GM12891 (cell line): ENCODE measurements around the gene KCNK17.

Source experiments
- DNase-seq: peaks from one replicate; pipeline ENCODE4 v3.0.0; 2011; ENCODE audit warnings: low spot score; ENCODE audit not compliant: insufficient read length
- FAIRE-seq: peaks from 2 replicates; lab custom pipeline; 2011; peaks lifted over from hg19 to GRCh38; lab: Jason Lieb, UNC
- PAX5 ChIP-seq: IDR thresholded peaks from 2 replicates; pipeline ENCODE4 v1.6.1; 2011; ENCODE audit warnings: low read length, moderate library complexity, mild to moderate bottlenecking; ENCODE audit not compliant: insufficient read depth, severe bottlenecking
- POLR2A ChIP-seq: IDR thresholded peaks from 2 replicates; pipeline ENCODE4 v1.6.1; 2011; ENCODE audit warnings: low read depth, low read length, control low read depth
- POLR2AphosphoS5 ChIP-seq: IDR thresholded peaks from 2 replicates; pipeline ENCODE4 v1.6.1; 2011; ENCODE audit warnings: low read depth, low read length, control low read depth
- POU2F2 ChIP-seq: IDR thresholded peaks from 2 replicates; pipeline ENCODE4 v1.6.1; 2011; ENCODE audit warnings: low read depth, mild to moderate bottlenecking, control low read depth, low read length, moderate library complexity
- SPI1 ChIP-seq: IDR thresholded peaks from 2 replicates; pipeline ENCODE4 v1.6.1; 2011; ENCODE audit warnings: low read depth, low read length, control low read depth
- TAF1 ChIP-seq: IDR thresholded peaks from 2 replicates; pipeline ENCODE4 v1.6.1; 2011; ENCODE audit warnings: low read depth, low read length, control low read depth

Gene KCNK17

DNA sequence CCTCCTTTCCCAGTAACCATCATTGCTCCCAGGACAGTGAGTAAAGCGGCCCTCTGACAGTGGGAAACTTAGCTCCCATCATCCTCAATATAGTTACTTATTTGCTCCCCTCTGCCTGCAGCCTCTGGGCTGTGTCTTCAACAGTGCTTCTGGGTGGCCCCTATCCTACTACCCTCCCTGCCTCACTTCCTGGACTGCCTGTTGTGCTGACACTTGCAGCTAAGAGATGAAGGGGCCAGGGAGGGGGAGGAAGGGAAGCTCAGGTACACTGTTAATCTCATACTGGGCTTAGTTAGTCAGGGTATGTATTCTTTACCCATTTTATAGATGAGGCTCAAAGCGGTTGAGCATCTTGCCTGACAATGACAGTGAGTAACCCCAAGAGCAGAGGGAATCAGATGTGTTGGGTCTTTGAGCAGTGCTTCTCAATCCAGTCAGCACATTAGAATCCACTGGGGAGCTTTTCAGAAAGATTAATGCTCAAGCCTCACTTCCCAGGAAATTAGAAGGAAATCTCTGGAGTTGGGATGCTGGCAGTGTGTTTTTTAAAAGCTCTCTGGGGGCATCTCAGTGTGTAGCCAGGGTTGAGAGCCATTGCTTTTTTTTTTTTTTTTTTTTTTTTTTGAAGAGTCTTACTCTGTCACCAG is 57.8 kb downstream of the KCNK17 start:
- TF ChIP-seq PAX5: no peak
- no peak for TF ChIP-seq POLR2A
- no peak for TF ChIP-seq TAF1
- no peak for TF ChIP-seq SPI1
- no peak for TF ChIP-seq POU2F2
- TF ChIP-seq POLR2AphosphoS5: no peak
- FAIRE-seq (no peak), DNase-seq (no peak)

DNA sequence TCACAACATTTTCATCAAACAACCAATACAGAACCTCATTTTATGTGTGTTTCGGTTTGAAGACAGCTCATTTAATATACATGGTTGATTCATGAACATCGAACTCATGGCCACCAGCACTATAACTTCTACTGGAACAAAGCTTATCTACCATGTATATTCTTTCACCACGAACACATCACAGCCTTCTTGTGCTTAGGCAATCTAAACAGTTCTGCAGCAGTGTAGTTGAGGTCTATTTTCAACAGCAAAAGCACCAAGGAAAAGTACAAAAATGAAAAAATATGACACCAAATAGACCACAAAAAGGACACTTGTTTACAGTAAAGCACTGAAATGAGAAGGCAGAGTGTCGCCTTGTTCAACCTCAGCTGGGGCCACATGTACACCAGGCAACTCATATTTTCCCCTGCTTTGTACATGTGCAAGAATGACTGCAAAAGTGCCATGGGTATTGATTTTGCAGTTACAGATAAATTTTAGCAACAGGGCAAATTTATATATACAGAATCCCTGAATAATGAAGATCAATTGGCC is 59.2 kb downstream of the KCNK17 start:
- TF ChIP-seq SPI1: no peak
- no peak for TF ChIP-seq POLR2AphosphoS5
- no peak for DNase-seq
- FAIRE-seq: no peak

DNA sequence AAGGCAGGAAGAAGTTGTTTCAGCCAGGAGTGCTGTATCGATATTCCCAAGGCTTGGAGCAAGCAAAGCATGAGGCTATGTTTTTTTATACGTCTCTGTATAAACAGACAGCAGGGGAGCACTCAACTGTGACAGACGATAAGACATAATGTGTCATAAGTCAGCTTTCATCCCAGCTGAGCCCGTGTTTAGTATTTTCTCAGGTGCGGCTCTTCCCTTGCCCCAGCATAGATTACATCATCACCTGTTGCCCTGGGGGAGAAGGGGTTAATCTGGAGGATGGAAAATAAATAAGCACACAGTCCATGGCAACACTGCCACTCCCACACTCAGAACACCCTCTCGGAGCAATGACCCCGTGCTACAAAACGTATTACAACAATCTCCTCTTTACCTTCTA is 62.8 kb downstream of the KCNK17 start:
- FAIRE-seq: no peak
- DNase-seq: no peak
- TF ChIP-seq POLR2A: no peak
- TF ChIP-seq PAX5: no peak
- no peak for TF ChIP-seq SPI1
- no peak for TF ChIP-seq POU2F2
- TF ChIP-seq POLR2AphosphoS5: no peak
- TF ChIP-seq TAF1: no peak

DNA sequence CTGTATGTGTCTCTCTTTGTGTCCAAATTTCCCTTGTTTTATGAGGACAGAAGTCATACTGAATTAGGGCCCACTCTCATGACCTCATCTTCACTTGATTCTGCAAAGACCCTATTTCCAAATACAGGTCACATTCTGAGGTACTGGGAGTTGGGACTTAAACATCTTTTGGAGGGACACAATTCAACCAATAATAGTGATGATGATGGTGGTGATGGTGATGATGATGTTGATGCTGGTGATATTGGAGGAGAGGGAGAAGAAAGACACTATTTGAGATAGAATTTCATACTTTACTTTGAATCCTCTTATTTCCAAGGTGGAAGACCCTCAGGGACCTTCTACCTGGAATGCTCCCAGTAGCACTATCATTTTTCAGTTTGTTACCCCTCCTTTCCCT is 63.7 kb downstream of the KCNK17 start:
- DNase-seq: no peak
- FAIRE-seq: no peak
- no peak for TF ChIP-seq PAX5
- TF ChIP-seq POLR2A: no peak
- TF ChIP-seq POU2F2: no peak
- no peak for TF ChIP-seq SPI1
- no peak for TF ChIP-seq POLR2AphosphoS5
- no peak for TF ChIP-seq TAF1

DNA sequence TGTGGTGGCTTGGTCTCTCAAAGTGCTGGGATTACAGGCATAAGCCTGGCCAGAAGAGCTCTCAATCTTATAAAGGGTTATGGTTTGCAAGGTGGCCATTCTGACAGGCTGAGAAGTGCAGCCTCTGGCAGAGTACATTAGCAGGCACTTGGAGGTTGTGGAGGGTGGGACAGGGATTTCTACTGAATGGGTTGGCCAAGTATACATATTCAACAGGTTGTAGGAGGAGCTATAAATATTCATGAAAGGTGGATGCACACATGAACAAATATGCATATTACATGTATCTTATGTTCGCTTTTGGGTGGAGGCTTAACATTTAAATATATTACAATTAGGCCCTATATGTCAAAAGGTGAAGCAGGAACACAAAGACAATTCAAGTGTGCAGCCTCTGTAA is 64.9 kb downstream of the KCNK17 start:
- no peak for FAIRE-seq

More for the DNA sequence above, 64.9 kb downstream of the KCNK17 start:
- TF ChIP-seq PAX5: no peak
- no peak for TF ChIP-seq POLR2A
- TF ChIP-seq POU2F2: no peak
- TF ChIP-seq POLR2AphosphoS5: no peak
- TF ChIP-seq TAF1: no peak
- no peak for TF ChIP-seq SPI1
- DNase-seq: no peak
